Testis (tissue), 2 donors: Measurements from ENCODE around the gene GBX1.

Experiments used
- POLR2A ChIP-seq: fragments of 450-650 bp; IDR thresholded peaks from one replicate; pipeline ENCODE4 v1.6.1; 2017; ENCODE audit warnings: antibody characterized with exemption, mild to moderate bottlenecking, moderate library complexity
- TF ChIP-seq, protein P1 (sequence below), 3 experiments: fragments of 450-650 bp in 2 of 3; fragments of 200-600 bp in 1 of 3; sonication (generic) in 1 of 3; IDR thresholded peaks; one replicate each; pipeline ENCODE4 v1.5.1; 2016 to 2019; ENCODE audit warnings: antibody characterized with exemption in 3 of 3, mild to moderate bottlenecking in 2 of 3, moderate library complexity in 1 of 3

DNA sequence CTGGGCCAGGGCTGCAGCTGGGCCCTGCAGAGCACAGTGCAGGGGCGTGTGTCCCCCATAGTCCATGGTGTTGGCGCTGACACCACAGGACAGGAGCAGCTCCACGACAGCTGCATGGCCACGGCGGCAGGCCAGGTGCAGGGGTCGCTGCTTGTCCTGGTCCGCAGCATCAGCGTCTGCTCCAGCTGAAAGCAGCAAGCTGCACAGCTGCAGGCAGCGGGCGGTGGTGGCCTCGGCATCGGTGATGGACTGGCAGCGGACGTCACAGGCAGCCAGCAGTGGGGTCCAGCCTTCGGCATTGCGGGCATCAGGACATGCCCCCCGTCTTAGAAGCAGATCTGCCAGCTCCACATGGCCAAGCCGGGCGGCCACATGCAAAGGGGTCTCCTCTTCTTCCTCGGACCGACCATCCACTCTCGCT, 13.5 kb upstream of the GBX1 start:
- TF ChIP-seq, protein P1, sequence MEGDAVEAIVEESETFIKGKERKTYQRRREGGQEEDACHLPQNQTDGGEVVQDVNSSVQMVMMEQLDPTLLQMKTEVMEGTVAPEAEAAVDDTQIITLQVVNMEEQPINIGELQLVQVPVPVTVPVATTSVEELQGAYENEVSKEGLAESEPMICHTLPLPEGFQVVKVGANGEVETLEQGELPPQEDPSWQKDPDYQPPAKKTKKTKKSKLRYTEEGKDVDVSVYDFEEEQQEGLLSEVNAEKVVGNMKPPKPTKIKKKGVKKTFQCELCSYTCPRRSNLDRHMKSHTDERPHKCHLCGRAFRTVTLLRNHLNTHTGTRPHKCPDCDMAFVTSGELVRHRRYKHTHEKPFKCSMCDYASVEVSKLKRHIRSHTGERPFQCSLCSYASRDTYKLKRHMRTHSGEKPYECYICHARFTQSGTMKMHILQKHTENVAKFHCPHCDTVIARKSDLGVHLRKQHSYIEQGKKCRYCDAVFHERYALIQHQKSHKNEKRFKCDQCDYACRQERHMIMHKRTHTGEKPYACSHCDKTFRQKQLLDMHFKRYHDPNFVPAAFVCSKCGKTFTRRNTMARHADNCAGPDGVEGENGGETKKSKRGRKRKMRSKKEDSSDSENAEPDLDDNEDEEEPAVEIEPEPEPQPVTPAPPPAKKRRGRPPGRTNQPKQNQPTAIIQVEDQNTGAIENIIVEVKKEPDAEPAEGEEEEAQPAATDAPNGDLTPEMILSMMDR (IDR thresholded peaks at IDR 0.05), result no peak
- no peak for TF ChIP-seq POLR2A
